NCI-H146 treated with DMSO at 0.1 percent for 48 hours (cell line): ENCODE measurements around the gene TBC1D8.

Experiments
- DNase-seq: peaks from one replicate; lab custom pipeline; 2025; ENCODE audit not compliant: unreplicated experiment; lab: John Stamatoyannopoulos, UW

Gene TBC1D8

GRCh38 chr2:100962366-100963025, 188.7 kb downstream of the TBC1D8 start:
- DNase-seq, result no peak

GRCh38 chr2:100960688-100961087, 190.5 kb downstream of the TBC1D8 start:
- no peak for DNase-seq

- no peak for DNase-seq
These were observed 191.8 kb downstream of the TBC1D8 start for GRCh38 chr2:100959225-100959880.

- DNase-seq, result no peak
These were observed 193.1 kb downstream of the TBC1D8 start for GRCh38 chr2:100957996-100958653.
